Measurements from ENCODE around the gene CHKB.

The CHKB gene

DNA sequence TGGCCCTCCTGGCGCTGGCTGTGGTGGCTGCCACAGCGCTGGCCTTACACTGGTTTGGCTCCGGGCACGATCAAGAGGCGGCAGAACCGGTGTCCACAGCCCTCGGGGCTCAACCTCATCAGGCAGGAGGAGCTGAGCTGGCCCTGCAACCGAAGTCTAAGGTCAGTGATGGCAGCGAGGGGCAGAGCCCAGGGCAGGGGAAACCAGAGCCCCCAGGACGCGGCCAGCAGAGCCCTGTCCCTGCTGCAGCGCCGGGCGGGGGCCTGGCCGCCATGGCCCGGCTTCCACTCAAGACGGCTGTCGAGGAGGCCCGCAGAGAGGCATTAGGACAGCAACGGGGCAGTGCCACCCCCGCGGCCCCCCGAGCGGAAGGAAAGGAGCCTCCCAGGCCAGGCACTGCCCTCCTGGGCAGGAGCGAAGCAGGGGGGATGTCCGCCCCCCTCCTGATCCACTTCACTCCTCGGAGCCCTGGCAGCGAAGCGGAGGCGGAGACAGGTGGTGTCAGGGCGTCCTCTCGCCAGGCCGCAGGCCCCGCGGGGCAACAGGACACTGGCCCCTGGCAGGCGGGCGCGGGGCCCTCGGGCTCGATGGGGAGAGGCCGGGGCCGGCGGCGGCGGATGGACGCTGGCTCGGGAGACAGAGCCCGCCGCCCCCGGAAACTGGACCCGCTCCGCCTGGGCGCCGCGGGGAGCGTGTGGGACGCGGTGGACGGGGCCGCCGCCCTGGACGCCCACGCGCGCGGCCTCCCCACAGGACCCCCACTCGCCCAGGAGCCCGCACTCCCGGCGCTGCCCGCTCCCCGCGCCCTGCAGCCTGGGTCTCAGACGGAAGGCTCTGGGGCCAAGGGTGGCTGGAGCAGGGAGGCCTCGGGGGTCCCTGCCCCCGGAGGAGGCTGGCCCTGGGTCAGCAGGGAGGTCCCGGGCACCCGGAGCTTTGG lies 36.1 kb downstream of the CHKB start:
- no peak for DNase-seq

- DNase-seq: peak; percentile 45
Observed at GRCh38 chr22:50545522-50546325, 36.9 kb downstream of the CHKB start, which contains the start of gene KLHDC7B. KLHDC7B (plus strand) TSS chr22:50545899; CDS start chr22:50546244, 345 bp downstream.

DNA sequence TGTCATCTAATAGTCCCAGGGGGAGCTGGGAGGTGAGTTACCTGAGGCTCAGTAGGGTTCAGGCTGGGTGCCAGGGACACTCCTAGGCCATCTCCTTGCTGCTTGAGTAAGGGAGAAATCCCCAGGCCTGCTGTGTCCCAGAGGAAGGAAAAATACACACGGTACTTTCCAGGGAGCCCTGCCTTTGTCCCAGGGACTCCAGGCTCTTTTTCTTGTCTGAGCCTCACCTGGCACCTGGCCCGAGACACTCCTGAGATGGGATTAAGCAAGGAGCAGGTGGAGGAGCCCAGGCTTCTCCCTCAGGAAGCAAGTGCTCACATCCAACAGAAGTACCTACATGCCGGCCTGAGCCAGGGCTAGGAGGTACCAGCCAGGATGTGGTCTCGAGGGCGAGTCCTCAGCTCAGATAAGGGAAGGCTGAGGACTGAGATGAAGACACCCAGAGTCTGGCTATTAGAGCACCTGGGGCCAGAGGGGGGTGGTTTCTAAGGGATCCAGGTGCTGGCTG lies 37.8 kb downstream of the CHKB start:
- DNase-seq: peak; percentile 50

GRCh38 chr22:50544078-50544745 lies 38.4 kb downstream of the CHKB start:
- peak; percentile 88 for DNase-seq

DNA sequence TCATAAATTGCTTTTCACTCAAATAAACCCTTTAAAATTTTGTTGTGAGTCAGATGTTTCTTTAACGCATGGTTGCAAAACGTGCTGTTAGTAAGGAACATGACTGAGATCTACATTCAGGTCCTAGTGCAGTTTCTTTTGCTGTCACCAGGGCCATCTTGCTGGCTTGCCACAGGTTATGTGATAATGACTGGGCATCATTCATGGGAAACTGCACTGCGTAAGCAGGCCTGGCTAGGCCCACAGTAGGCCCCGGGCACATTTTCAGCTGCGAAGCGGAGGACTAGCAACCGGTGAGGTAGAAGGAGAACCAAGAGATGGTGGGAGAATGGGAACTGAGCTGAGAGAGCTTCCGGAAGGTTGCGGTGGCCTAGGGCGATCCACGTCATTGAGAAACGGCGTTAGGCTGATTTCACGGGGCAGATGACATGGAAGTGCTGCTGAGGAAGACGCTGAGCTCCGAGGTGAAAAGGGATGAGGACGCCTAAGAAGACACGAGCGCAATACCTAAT lies 40.2 kb downstream of the CHKB start:
- DNase-seq: no peak

DNA sequence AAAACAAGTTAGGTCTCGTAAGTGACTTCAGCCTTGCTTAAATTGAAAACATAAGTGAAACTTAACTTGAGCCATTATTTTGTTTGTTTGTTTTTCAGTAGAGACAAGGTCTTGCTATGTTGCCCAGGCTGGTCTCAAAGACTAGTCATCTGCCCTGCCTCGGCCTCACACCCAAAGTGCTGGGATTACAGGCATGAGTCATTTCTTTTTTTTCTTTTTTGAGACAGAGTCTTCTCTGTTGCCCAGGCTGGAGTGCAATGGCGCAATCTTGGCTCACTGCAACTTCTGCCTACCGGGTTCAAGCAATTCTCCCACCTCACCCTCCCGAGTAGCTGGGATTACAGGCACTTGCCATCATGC lies 41.0 kb downstream of the CHKB start:
- DNase-seq: peak; percentile 36

GRCh38 chr22:50540381-50540780 lies 42.3 kb downstream of the CHKB start:
- no peak for DNase-seq

GRCh38 chr22:50537765-50538164 lies 44.9 kb downstream of the CHKB start:
- DNase-seq: no peak

DNA sequence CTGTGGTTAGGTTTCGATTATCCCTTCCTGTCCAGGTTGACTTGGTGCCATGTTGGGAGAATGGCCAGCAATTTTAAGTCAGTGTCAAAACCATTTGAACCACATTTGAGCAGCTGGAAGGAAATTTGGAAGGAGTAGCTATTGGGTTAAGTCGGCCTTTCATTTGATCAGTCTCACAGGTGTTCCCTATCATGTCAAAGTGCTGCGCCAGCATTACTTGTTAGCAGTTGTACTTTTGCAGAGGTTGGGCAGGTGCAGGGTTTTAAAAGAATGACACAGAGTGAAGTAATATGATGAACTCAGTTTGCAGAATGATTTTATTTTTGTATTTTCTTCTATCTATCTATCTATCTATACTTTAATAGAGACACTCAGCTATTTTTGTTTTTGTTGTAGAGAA lies 46.4 kb downstream of the CHKB start:
- DNase-seq: no peak

DNA sequence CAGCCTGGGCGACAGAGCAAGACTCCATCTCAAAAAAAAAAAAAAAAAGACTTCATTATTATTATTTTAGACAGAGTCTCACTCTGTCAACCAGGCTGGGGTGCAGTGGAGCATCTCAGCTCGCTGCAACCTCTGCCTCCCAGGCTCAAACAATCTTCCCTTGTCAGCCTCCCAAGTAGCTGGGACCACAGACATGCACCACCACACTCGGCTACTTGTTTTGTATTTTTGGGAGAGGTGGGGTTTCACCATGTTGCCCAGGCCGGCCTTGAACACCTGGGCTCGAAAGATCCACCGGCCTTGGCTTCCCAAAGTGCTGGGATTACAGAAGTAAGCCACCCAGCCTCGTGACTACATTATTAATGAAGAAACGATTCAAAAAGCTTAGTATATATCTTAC lies 47.5 kb downstream of the CHKB start:
- DNase-seq: no peak

- DNase-seq: peak; percentile 46
Observed at GRCh38 chr22:50533856-50534711, 48.6 kb downstream of the CHKB start.

DNA sequence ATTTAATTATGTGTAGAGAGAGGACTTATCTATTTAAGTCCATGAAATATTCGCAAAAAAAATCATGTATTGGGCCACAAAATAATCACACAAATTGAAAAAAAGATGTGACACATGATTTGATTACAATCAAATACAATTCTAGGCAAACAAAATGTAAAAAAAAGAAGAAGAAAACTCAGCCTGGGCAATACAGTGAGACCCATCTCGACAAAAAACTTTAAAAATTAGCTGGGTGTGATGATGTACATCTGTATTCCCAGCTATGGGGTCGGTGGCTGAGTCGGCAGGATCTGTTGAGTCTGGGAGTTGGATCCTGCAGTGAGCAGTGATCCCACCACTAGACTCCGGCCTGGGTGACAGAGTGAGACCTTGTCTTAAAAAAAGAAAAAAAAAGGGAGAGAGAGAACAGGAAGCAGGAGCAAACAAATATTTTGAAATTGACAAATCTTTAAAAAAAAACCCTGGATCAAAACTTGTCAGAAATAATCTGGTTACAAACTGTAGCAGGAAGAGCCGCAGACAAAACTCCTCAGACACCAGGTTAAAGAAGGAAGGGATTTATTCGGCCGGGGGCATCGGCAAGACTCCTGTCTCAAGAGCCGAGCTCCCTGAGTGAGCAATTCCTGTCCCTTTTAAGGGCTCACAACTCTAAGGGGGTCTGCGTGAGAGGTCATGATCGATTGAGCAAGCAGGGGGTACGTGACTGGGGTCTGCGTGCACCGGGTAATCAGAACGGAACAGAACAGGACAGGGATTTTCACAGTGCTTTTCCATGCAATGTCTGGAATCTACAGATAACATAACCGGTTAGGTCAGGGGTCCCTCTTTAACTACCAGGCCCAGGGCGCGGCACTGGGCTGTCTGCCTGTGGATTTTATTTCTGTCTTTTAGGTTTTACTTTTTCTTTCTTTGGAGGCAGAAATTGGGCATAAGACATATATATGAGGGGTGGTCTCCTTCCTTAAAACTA lies 49.5 kb downstream of the CHKB start:
- DNase-seq: no peak

GRCh38 chr22:50531962-50532674 lies 50.5 kb downstream of the CHKB start:
- DNase-seq: peak; percentile 26

DNA sequence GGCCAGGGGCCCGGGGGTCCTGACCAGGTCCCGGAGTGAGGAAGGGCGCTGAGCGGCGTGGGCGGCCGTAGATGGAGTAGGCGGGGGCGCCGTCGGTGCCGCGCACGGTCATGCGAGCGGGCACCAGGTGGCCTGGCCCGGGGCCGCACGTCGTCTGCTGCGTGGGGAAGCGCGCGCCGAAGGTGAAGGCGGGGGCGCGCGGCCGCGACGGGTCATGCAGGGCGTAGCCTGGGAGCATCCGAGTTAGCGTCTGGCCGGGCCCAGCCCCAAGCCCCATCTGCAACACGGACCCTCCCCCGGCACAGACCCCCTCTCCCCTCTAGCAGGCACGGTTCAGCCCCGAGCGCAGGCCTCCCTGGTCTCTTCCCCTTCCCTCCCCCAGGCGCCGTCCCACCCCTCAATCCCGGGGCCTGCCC lies 51.1 kb downstream of the CHKB start:
- DNase-seq: peak; percentile 74

GRCh38 chr22:50530877-50531545 lies 51.6 kb downstream of the CHKB start:
- DNase-seq: peak; percentile 85

- no peak for DNase-seq
Observed at GRCh38 chr22:50530580-50530876, 52.1 kb downstream of the CHKB start.

- DNase-seq: peak; percentile 81
Observed at GRCh38 chr22:50529897-50530579, 52.6 kb downstream of the CHKB start, which contains the start of gene TYMP. TYMP (minus strand) TSS chr22:50530012; CDS start chr22:50529709, 303 bp downstream.

GRCh38 chr22:50529416-50529896 lies 53.2 kb downstream of the CHKB start:
- DNase-seq: no peak

Measured in CD4-positive, alpha-beta T cell treated with Interleukin-12 subunit alpha and Interleukin-12 subunit beta, for 1 hour (primary cell).